GM19025 (cell line): ENCODE measurements around the gene WHRN.

Experiments
- ATAC-seq: cut with Tn5 transposase; IDR thresholded peaks from one replicate; pipeline ENCODE4 v1.9.1; 2021; ENCODE audit warnings: mild to moderate bottlenecking, low read depth, moderate library complexity; ENCODE audit not compliant: unreplicated experiment

WHRN gene

GRCh38 chr9:114427644-114428043 is 77.6 kb downstream of the WHRN start:
- ATAC-seq, result no peak

DNA sequence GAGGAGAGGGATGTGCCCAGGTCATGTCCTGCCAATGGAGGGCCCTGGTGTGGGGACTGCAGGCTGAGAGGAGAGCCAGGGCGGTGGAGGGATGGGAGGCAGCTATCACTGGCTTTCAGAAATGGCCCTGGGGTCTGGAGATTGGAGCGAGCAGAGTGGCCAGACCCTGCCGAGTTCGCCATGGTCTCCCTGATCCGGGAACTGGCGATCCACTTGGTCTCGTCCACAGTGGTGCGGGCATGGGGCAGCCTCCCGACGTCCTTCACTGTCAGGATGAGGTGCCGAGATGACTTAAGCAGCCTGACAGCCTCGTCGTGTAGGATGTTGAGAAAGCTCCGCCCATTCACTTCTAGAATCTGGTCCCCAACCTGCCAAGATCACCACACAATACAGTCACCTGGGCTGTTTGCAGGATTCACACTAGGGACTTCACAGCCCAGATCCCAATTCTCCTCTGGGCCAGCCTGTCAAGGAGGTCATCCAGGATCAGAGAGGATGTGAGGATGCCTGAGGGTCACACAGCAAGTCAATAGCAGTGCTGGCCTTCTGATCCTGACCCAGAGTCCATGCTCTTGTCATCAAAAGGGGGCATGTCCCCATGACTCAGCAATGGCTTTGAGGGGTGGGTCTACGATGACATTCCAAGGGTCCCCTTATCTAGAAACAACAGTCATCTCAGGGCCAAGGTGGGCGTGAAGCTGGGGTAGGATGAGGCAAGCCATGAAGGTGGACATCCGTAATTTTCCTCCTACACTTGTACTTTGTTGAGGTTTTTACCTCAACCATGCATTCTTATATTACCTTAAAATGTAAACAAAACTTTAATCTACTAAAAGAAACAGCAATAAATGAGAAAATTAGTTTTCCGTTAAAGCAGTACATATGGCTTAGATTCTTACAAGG is 79.0 kb downstream of the WHRN start:
- ATAC-seq, result no peak

DNA sequence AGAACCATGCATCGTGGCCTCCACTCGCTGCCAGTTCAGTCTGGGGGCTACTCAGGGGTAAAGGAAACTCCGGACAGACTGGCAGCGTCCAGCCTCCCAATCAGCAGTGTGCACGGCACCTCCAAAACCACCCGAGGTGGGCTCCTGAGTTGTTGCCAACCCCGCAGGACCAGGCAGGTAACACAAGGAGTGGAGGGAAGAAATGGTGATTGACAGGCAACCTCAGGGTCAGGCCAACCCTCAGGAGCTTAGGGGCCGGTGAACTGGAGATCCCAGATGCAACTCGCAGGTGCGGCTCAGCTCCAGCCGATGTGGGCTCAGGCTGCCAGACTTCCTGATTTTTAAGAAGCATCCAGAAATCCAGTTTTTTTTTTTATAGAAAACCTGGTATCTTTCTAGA is 80.1 kb downstream of the WHRN start:
- no peak for ATAC-seq

DNA sequence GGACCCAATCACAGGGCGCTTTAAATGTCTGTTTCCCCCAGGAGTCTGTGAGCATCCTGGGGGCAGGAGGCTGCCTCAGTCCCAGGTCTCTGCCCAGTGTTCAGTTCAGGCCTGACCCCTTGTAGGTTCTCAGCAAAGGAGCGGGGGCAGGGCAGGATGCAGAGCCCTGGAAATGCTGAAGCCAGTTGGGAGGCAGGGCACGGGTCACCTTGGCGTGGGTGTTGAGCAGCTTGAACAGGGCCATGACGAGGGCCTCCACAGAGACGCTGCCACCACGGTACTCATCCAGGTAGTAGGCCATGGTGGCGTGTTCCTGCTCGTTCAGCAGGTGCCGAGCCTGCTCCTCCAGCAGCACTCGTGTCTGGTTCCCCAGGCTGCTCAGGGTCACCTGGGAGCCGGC is 81.1 kb downstream of the WHRN start:
- no peak for ATAC-seq

GRCh38 chr9:114423181-114423580 is 82.1 kb downstream of the WHRN start:
- no peak for ATAC-seq

GRCh38 chr9:114421147-114421546 is 84.1 kb downstream of the WHRN start:
- no peak for ATAC-seq

GRCh38 chr9:114419796-114420195 is 85.5 kb downstream of the WHRN start:
- no peak for ATAC-seq

- no peak for ATAC-seq
These were observed 87.2 kb downstream of the WHRN start for GRCh38 chr9:114418053-114418452.

GRCh38 chr9:114417511-114417910 is 87.8 kb downstream of the WHRN start:
- ATAC-seq, result no peak

DNA sequence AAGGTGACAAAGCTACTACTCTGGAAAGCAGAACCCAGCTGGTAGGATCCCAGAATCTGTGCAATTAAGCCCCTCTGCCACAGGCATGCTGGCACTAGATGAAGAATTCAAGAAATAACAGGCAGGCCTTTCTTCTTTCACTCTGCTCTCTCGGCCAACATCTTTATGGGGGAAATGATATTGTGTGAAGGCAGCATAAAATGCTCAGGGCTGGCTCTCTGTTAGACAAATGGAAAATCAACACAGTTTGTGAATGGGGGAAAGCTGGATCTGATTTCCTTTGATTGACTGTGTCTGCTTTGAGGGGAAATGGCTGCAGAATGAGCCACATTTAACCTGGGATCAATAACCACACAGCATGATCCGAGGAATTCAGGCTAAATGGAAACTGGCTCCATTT is 88.4 kb downstream of the WHRN start:
- ATAC-seq, result no peak

GRCh38 chr9:114416290-114416689 is 89.0 kb downstream of the WHRN start:
- ATAC-seq, result no peak

DNA sequence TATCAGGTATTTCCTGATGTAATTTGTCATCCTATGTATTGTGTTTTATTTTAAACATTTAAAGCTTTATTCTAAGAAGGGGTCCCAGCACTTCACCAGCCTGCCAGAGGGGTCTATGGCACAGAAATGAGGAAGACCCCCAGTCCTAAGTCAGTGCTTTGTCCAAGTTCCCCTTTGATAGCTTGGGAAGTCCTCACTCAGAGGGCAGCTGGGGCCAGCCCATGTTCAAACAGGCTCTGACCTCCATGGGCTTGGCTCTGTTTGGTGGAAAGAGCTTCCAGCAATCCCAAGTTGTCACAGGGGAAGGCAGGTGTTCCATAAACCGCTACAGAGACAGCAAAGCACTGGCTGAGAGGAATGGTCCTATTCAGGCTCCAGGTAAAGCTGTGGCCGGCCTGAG is 90.9 kb downstream of the WHRN start:
- no peak for ATAC-seq

DNA sequence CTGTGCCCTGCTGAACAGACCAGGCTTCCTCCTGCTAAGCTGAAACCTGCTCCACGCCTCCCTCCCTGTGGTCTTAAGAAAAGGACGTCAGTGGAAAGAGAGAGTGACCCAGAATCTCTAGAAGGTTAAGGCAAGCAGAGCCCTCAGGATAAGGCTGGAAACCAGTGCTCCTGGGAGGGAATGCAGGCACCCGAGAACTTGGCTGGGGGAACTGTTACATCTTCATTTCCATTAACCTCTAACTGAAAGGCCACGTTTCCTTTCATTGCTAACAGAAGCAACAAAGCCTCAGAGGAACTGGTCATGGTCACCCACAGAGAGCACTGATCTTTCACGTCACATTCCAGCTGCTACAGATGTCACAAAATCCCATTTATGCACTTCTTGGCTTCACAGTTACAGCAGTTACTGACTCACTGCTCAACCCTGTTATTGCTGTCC is 91.4 kb downstream of the WHRN start:
- ATAC-seq, result no peak

- ATAC-seq, result no peak
These were observed 93.1 kb downstream of the WHRN start for GRCh38 chr9:114412048-114412683.

DNA sequence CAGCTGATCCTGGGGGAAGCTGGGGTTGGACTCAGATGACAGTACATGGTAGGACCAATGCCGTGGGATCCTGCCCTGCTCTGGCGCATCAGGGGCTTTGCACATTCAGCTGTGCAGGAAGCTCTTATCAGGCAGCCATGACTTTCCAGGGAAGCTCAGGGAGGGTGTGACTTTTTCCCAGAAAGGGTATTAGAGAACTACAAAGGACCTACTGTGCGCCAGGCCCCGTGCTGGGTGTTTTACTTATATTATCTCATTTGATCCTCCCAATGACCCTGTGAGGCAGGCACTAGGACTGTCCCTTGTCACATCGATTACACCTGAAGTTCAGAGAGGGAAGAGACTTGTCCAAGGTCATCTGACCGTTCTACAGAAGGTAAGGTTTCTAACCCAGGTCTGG is 93.8 kb downstream of the WHRN start:
- ATAC-seq, result no peak

DNA sequence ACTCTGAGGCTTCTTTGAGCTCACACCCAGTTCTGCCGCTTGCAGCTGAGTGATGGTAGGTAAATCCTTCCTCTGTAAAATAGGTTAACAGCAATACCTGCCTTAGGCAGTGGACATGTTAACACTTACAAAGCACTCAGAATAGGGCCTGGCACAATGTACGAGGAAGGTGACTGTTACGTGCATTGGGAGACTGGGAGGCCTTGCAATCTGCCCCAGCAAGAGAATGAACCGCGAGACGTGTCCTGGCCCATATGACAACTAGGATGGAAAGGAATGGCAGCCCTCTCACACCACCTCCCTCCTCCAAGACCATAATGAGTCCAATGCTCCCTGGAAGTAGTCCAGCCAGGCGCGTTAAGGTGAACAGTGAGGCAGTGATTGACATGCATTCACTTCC is 94.4 kb downstream of the WHRN start:
- no peak for ATAC-seq

GRCh38 chr9:114409842-114410241 is 95.4 kb downstream of the WHRN start:
- ATAC-seq, result no peak

GRCh38 chr9:114409103-114409780 is 96.0 kb downstream of the WHRN start:
- ATAC-seq, result no peak

DNA sequence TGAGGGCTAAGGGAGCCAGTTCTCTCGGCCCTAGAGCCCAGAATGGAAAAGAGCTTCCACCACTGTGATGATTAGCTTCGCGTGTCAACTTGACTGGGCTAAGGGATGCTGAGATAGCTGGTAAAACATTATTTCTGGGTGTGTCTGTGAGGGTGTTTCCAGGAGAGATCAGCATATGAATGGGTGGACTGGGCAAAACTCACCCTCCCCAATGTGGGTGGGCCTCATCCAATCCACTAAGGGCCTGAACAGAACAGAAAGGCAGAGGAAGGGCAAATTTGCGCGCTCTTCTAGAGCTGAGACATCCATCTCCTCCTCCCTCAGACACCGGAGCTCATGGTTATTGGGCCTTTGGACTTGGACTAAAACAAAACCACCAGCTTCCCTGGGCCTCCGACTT is 96.6 kb downstream of the WHRN start:
- no peak for ATAC-seq

DNA sequence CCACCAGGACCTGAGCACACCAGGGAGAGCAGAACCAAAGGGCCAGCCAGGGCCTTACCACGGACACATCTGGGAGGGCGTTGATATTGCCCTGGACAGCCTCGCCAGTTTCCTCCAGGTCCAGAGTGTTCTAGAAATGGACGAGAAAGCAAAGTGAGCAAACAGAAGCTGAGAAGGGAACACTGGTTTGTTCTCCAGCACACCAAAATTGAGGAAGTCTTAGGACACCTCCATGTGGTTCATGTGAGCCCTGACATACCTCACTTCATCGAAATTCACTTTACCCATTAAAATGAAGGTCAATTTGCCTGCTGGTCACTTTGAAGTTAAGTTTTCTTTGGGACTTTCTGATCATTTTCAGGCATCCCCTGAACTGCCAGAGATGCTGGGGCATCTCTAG is 97.4 kb downstream of the WHRN start:
- ATAC-seq, result no peak

GRCh38 chr9:114406441-114406840 is 98.8 kb downstream of the WHRN start:
- ATAC-seq, result no peak
